H1 (cell line): ENCODE measurements around the gene CKS1B. TPM values are rescaled to one million over a fixed set of nuclear protein-coding genes. Genes with fewer than 3 reads are reported as not detected.

Experiments used
- HDAC2 ChIP-seq, 2 experiments: fragments of 300-600 bp in 1 of 2; sonication (generic) in 1 of 2; IDR thresholded peaks; 2 replicates each; pipeline ENCODE4 v1.6.1; 2011 to 2012; ENCODE audit warnings: low read depth in 2 of 2, low read length in 2 of 2, mild to moderate bottlenecking in 2 of 2, moderate library complexity in 2 of 2, borderline replicate concordance in 1 of 2, inconsistent platforms in 1 of 2
- HDAC6 ChIP-seq: IDR thresholded peaks from one replicate; pipeline ENCODE4 v1.7.1; 2012; ENCODE audit warnings: low read depth, mild to moderate bottlenecking, inconsistent platforms, low read length, moderate library complexity
- SIX5 ChIP-seq: IDR thresholded peaks from 2 replicates; pipeline ENCODE4 v1.6.1; 2011; ENCODE audit warnings: mild to moderate bottlenecking, low read depth, low read length
- SRF ChIP-seq: IDR thresholded peaks from 2 replicates; pipeline ENCODE4 v1.6.1; 2011; ENCODE audit warnings: mild to moderate bottlenecking, low read depth, low read length, moderate library complexity
- TAF1 ChIP-seq: IDR thresholded peaks from 2 replicates; pipeline ENCODE4 v1.6.1; 2011; ENCODE audit warnings: mild to moderate bottlenecking, low read depth, low read length
- polyA plus RNA-seq, 7 experiments: library from polyadenylated mRNA; depleted of rRNA in 3 of 7; stranded (reverse) in 5 of 7; unstranded in 2 of 7; fragments of >200 nt in 5 of 7; fragments of 200-250 nt in 2 of 7; gene quantifications; 1 replicate in 5 of 7; 2 replicates in 1 of 7; 4 replicates in 1 of 7; pipeline versions ENCODE4 v1.2.1 to v1.2.3, GENCODE V29; 2011 to 2013; ENCODE audit warnings: missing spikeins in 2 of 7, mixed read lengths in 2 of 7
- total RNA-seq: library from RNA; stranded (reverse); fragmentation: NEBNext Ultra II Directional; extraction: Animal tissue kit (Norgen Biotek cat#: 25700); gene quantifications from 2 replicates; pipeline ENCODE4 v1.2.1, GENCODE V29; 2021
- TF ChIP-seq, protein P1 (sequence below): IDR thresholded peaks from 2 replicates; pipeline ENCODE4 v1.6.1; 2011; ENCODE audit warnings: low read depth, mild to moderate bottlenecking, low read length; ENCODE audit not compliant: insufficient read depth

Gene CKS1B
- total and polyA plus RNA-seq, 2 of the 8 experiments (the other 6 are each of a cell fraction or from before 2014, with no cell fraction given): 294 to 1,025 TPM

DNA sequence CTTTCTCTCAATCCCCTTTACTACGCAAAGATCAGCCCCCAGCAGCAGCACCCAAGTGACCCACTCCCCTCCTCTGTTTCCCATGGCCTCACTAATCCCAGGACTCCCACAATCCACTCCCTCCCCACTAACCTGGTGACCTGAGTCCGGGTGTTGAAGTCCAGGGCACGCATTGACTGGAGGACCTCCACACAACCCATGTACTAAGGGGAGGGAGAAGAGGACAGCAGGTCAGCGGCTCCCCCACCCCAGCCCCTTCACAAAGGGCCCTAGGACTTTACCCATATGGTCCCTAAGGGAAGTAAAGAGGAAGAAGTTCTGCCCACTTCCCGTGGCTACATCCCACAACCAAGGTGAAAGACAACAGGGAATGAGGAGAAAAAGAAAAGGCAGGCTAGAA is 5.2 kb upstream of the CKS1B start (continued):
- no peak for TF ChIP-seq TAF1
- TF ChIP-seq HDAC6: no peak
- TF ChIP-seq SRF: no peak
- TF ChIP-seq, protein P1, sequence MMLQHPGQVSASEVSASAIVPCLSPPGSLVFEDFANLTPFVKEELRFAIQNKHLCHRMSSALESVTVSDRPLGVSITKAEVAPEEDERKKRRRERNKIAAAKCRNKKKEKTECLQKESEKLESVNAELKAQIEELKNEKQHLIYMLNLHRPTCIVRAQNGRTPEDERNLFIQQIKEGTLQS: no peak
- no peak for TF ChIP-seq SIX5
- TF ChIP-seq HDAC2 (IDR thresholded peaks at IDR 0.05; ENCODE audit: borderline replicate concordance in 1 of 2, low read depth in 2 of 2, low read length in 2 of 2): no peak
